Sigmoid colon (tissue), 4 donors: ENCODE data around the gene KRTAP21-3.

ENCODE experiments used
- EP300 ChIP-seq, 4 donors: sonication (generic); formaldehyde crosslinking; IDR thresholded peaks; one replicate each; pipeline ENCODE4 v1.6.1; 2017; ENCODE audit warnings: antibody characterized with exemption in 4 of 4
- POLR2A ChIP-seq, 2 donors: fragments of 450-650 bp; IDR thresholded peaks; one replicate each; pipeline ENCODE4 v1.6.1; 2016; ENCODE audit warnings: antibody characterized with exemption in 2 of 2, mild to moderate bottlenecking in 2 of 2, moderate library complexity in 2 of 2
- POLR2AphosphoS5 ChIP-seq, 4 donors: sonication (generic); formaldehyde crosslinking; IDR thresholded peaks; one replicate each; pipeline ENCODE4 v1.6.1; 2017; ENCODE audit warnings: antibody characterized with exemption in 4 of 4
- TF ChIP-seq, protein P1 (sequence below), 4 experiments: fragments of 450-650 bp in 3 of 4; fragments of 200-600 bp in 1 of 4; IDR thresholded peaks; one replicate each; pipeline ENCODE4 v1.5.1; 2016 to 2019; ENCODE audit warnings: antibody characterized with exemption in 4 of 4, mild to moderate bottlenecking in 3 of 4, moderate library complexity in 2 of 4

DNA sequence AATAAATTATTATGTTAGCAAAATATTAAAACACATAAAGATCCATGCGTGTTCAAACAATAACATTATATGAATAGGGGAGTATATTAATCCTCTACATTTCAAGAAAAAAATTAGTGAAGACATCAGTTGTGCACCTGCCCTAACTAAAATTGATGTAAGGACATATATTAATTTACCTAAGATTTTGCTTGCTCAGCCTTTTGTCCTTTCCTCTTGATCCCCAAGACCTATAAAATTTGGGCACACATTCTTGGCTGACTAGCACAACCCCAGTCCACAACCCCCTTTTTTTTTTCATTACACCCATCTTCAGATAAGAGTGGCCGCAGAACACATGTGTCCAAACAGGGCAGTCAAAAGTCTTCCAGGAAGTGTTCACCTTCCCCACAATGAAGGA lies 21.9 kb upstream of the KRTAP21-3 start:
- TF ChIP-seq, protein P1, sequence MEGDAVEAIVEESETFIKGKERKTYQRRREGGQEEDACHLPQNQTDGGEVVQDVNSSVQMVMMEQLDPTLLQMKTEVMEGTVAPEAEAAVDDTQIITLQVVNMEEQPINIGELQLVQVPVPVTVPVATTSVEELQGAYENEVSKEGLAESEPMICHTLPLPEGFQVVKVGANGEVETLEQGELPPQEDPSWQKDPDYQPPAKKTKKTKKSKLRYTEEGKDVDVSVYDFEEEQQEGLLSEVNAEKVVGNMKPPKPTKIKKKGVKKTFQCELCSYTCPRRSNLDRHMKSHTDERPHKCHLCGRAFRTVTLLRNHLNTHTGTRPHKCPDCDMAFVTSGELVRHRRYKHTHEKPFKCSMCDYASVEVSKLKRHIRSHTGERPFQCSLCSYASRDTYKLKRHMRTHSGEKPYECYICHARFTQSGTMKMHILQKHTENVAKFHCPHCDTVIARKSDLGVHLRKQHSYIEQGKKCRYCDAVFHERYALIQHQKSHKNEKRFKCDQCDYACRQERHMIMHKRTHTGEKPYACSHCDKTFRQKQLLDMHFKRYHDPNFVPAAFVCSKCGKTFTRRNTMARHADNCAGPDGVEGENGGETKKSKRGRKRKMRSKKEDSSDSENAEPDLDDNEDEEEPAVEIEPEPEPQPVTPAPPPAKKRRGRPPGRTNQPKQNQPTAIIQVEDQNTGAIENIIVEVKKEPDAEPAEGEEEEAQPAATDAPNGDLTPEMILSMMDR (IDR thresholded peaks at IDR 0.05): no peak
- TF ChIP-seq POLR2A (IDR thresholded peaks at IDR 0.05) (no peak), EP300 (IDR thresholded peaks at IDR 0.05) (no peak), POLR2AphosphoS5 (IDR thresholded peaks at IDR 0.05) (no peak)
